Mesothelial cell of epicardium (in vitro differentiated cells): ENCODE data around the gene ARL6IP6. TPM values are rescaled to one million over a fixed set of nuclear protein-coding genes. Genes with fewer than 3 reads are reported as not detected.

Source experiments
- total RNA-seq: library from RNA; stranded (reverse); gene quantifications from 3 replicates; pipeline ENCODE4 v1.2.1, GENCODE V29; 2021

The ARL6IP6 gene
- total RNA-seq, 1 donor from 2014 or later = 22.3 TPM

Other genes starting within 250 kb of the ARL6IP6 start
- gene PRPF40A, start 1.2 kb upstream of the ARL6IP6 start, total RNA-seq = 132 to 147 TPM (median 134 TPM) in 3 replicates